Endodermal cell (in vitro differentiated cells): Measurements from ENCODE around the gene BRD1. TPM values are rescaled to one million over a fixed set of nuclear protein-coding genes. Genes with fewer than 3 reads are reported as not detected.

Experiments
- DNase-seq: peaks from one replicate; pipeline ENCODE4 v3.0.0-alpha.2; 2017
- H3K27ac ChIP-seq: 2 replicates; pipeline ENCODE4 v1.5.1; 2013; ENCODE audit warnings: mild to moderate bottlenecking, low read depth, low read length, moderate library complexity
- H3K27me3 ChIP-seq: 2 replicates; pipeline ENCODE4 v1.6.1; 2013; ENCODE audit warnings: mild to moderate bottlenecking, low read length, moderate library complexity; ENCODE audit not compliant: insufficient read depth, control insufficient read depth, poor library complexity, severe bottlenecking
- H3K36me3 ChIP-seq: 2 replicates; pipeline ENCODE4 v1.7.0; 2013; ENCODE audit warnings: mild to moderate bottlenecking, low read length, moderate library complexity; ENCODE audit not compliant: control insufficient read depth, insufficient read depth
- H3K4me1 ChIP-seq: one replicate; pipeline ENCODE4 v1.7.0; 2013; ENCODE audit warnings: low read length; ENCODE audit not compliant: control insufficient read depth, insufficient read depth
- H3K4me3 ChIP-seq: 2 replicates; pipeline ENCODE4 v1.5.1; 2013; ENCODE audit warnings: mild to moderate bottlenecking, low read length, moderate library complexity
- H3K9ac ChIP-seq: 2 replicates; pipeline ENCODE4 v1.6.1; 2013; ENCODE audit warnings: mild to moderate bottlenecking, low read length, moderate library complexity; ENCODE audit not compliant: poor library complexity, severe bottlenecking; ENCODE audit errors: extremely low read depth
- H3K9me3 ChIP-seq: 2 replicates; pipeline ENCODE4 v1.6.1; 2013; ENCODE audit warnings: mild to moderate bottlenecking, low read length, moderate library complexity; ENCODE audit not compliant: control insufficient read depth
- H3K27ac Mint-ChIP-seq: 2 replicates; pipeline ENCODE4 v1.8.0; 2020; ENCODE audit warnings: mixed read lengths
- H3K27me3 Mint-ChIP-seq: 2 replicates; pipeline ENCODE4 v1.8.0; 2021; ENCODE audit warnings: mild to moderate bottlenecking, mixed read lengths; ENCODE audit not compliant: insufficient read depth
- H3K36me3 Mint-ChIP-seq: 2 replicates; pipeline ENCODE4 v1.8.0; 2020; ENCODE audit warnings: low read depth, mixed read lengths
- H3K4me1 Mint-ChIP-seq: 2 replicates; pipeline ENCODE4 v1.8.0; 2020; ENCODE audit warnings: mixed read lengths
- H3K4me3 Mint-ChIP-seq: 2 replicates; pipeline ENCODE4 v1.8.0; 2020; ENCODE audit warnings: mild to moderate bottlenecking, moderate library complexity, mixed read lengths
- H3K9me3 Mint-ChIP-seq: 2 replicates; pipeline ENCODE4 v1.8.0; 2020; ENCODE audit warnings: mild to moderate bottlenecking, mixed read lengths
- CTCF ChIP-seq: fragments of 200-600 bp; sonication (generic); conservative IDR thresholded peaks from 2 replicates; pipeline ENCODE4 v1.5.0; 2021; ENCODE audit warnings: antibody characterized with exemption, mild to moderate bottlenecking
- WGBS, 2 experiments: methylation state at CpG; one replicate each; pipeline versions ENCODE4 v1.1.5 to v1.1.7; 2013; ENCODE audit warnings: missing lambda C conversion rate in 2 of 2, mixed read lengths in 1 of 2; ENCODE audit not compliant: insufficient coverage in 1 of 2, insufficient read length in 1 of 2; 5-methylcytosine and 5-hydroxymethylcytosine counted together
- total RNA-seq, 2 donors: library from RNA; stranded (reverse); fragmentation: NEBNext Ultra II Directional in 1 of 2; extraction: Animal tissue kit (Norgen Biotek cat#: 25700) in 1 of 2; gene quantifications; 2 replicates in 1 of 2; 3 replicates in 1 of 2; pipeline ENCODE4 v1.2.1, GENCODE V29; 2021

Gene BRD1
- total RNA-seq, 2 donors from 2014 or later, result 49.5 to 54.9 TPM

- H3K4me3 ChIP-seq, result no peak overlapping the region
- no peak for DNase-seq
- H3K27me3 ChIP-seq, result no peaks in the 10 kb centered on the region
- no peaks in the 10 kb centered on the region for H3K4me1 ChIP-seq
- H3K4me3 Mint-ChIP-seq, result no peak overlapping the region
- H3K27me3 Mint-ChIP-seq, result no peaks in the 10 kb centered on the region
- peaks cover 61% of the 10 kb centered on the region for H3K36me3 Mint-ChIP-seq
- H3K9ac ChIP-seq, result no peak overlapping the region
- H3K27ac ChIP-seq, result no peak overlapping the region
- H3K9me3 Mint-ChIP-seq, result peaks cover 51% of the 10 kb centered on the region
- no peak for TF ChIP-seq CTCF
- WGBS, 2 experiments, result 96 to 97% methylated on average over 15 to 18 of the region's 18 CpGs
- peaks cover 42% of the 10 kb centered on the region for H3K9me3 ChIP-seq
- no peak overlapping the region for H3K27ac Mint-ChIP-seq
- peaks cover 24% of the 10 kb centered on the region for H3K36me3 ChIP-seq
- H3K4me1 Mint-ChIP-seq, result no peaks in the 10 kb centered on the region
Observed at GRCh38 chr22:49867303-49868265, 39.9 kb upstream of the BRD1 start.

- no peak for DNase-seq
- Histone ChIP-seq H3K27ac (no peak overlapping the region), H3K9ac (no peak overlapping the region), H3K27me3 (no peaks in the 10 kb centered on the region), H3K4me1 (no peaks in the 10 kb centered on the region), H3K9me3 (peaks cover 42% of the 10 kb centered on the region), H3K4me3 (peak overlapping the region; percentile 2), H3K36me3 (peaks cover 24% of the 10 kb centered on the region)
- no peaks in the 10 kb centered on the region for H3K27me3 Mint-ChIP-seq
- TF ChIP-seq CTCF, result no peak
- H3K36me3 Mint-ChIP-seq, result peaks cover 61% of the 10 kb centered on the region
- H3K9me3 Mint-ChIP-seq, result peaks cover 51% of the 10 kb centered on the region
- H3K27ac Mint-ChIP-seq, result no peak overlapping the region
- no peaks in the 10 kb centered on the region for H3K4me1 Mint-ChIP-seq
- 81 to 92% methylated on average over 4 to 8 of the region's 8 CpGs for WGBS, 2 experiments
- no peak overlapping the region for H3K4me3 Mint-ChIP-seq
Observed at GRCh38 chr22:49866646-49867045, 39.0 kb upstream of the BRD1 start.

- DNase-seq, result no peak
- peaks cover 42% of the 10 kb centered on the region for H3K9me3 ChIP-seq
- TF ChIP-seq CTCF, result no peak
- Mint-ChIP-seq H3K27ac (no peak overlapping the region), H3K36me3 (peaks cover 61% of the 10 kb centered on the region), H3K27me3 (no peaks in the 10 kb centered on the region), H3K4me1 (no peaks in the 10 kb centered on the region), H3K9me3 (peaks cover 51% of the 10 kb centered on the region), H3K4me3 (no peak overlapping the region)
- no peak overlapping the region for H3K27ac ChIP-seq
- no peaks in the 10 kb centered on the region for H3K4me1 ChIP-seq
- peaks cover 24% of the 10 kb centered on the region for H3K36me3 ChIP-seq
- H3K4me3 ChIP-seq, result peak overlapping the region; percentile 2
- no peak overlapping the region for H3K9ac ChIP-seq
- no peaks in the 10 kb centered on the region for H3K27me3 ChIP-seq
- WGBS, 2 experiments, result 83% methylated on average over 2 of the region's 2 CpGs; no CpG with 5 or more reads in 1 of the 2 experiments
Observed at GRCh38 chr22:49866134-49866533, 38.5 kb upstream of the BRD1 start.
